Measurements from ENCODE around the gene USP27X. TPM values are rescaled to one million over a fixed set of nuclear protein-coding genes. Genes with fewer than 3 reads are reported as not detected.

USP27X gene
- total RNA-seq, 4 donors from 2014 or later = 3.1 to 5.0 (median 4.6) TPM

- Histone ChIP-seq H3K4me3 (no peak overlapping the region), H3K27me3 (no peaks in the 10 kb centered on the region), H3K36me3 (no peaks in the 10 kb centered on the region), H3K27ac (no peak overlapping the region), H3K9me3 (no peaks in the 10 kb centered on the region), H3K4me1 (no peaks in the 10 kb centered on the region)
- TF ChIP-seq CTCF (IDR thresholded peaks at IDR 0.05) (no peak), EP300 (IDR thresholded peaks at IDR 0.05) (no peak), POLR2A (IDR thresholded peaks at IDR 0.05) (no peak), POLR2AphosphoS5 (IDR thresholded peaks at IDR 0.05) (no peak)
- WGBS, 2 donors (ENCODE audit: low coverage in 1 of 2) = 33% methylated on average over 1 of the region's 1 CpG; no CpG with 5 or more reads in 1 of the 2 donors
- ATAC-seq = no peak
These were observed 10.5 kb upstream of the USP27X start for GRCh38 chrX:49868739-49869138.

GRCh38 chrX:49876750-49877149, 2.5 kb upstream of the USP27X start:
- no peak for ATAC-seq
- TF ChIP-seq POLR2AphosphoS5 (IDR thresholded peaks at IDR 0.05) (no peak), POLR2A (IDR thresholded peaks at IDR 0.05) (no peak), EP300 (IDR thresholded peaks at IDR 0.05) (no peak), CTCF (IDR thresholded peaks at IDR 0.05) (peak; percentile 28 to 51 (median 38))
- Histone ChIP-seq H3K9me3 (no peaks in the 10 kb centered on the region), H3K27me3 (no peaks in the 10 kb centered on the region), H3K4me3 (no peak overlapping the region), H3K27ac (peak overlapping the region in 3 of 4 donors; percentile 86 to 88 (median 87)), H3K36me3 (no peaks in the 10 kb centered on the region), H3K4me1 (peaks cover 0 to 41% (median 0%) of the 10 kb centered on the region in 3 donors)
- WGBS, 2 donors (ENCODE audit: low coverage in 1 of 2) = 5 to 6% methylated on average over 3 of the region's 3 CpGs

- H3K27ac ChIP-seq = peak overlapping the region in 3 of 4 donors; percentile 86 to 88 (median 87)
- WGBS, 2 donors (ENCODE audit: low coverage in 1 of 2) = 40% methylated on average over 1 of the region's 5 CpGs; no CpG with 5 or more reads in 1 of the 2 donors
These were observed 1.7 kb upstream of the USP27X start for GRCh38 chrX:49877397-49878101.

GRCh38 chrX:49878128-49878833, 1.0 kb upstream of the USP27X start:
- WGBS, 2 donors (ENCODE audit: low coverage in 1 of 2) = 0% methylated on average over 1 of the region's 28 CpGs; no CpG with 5 or more reads in 1 of the 2 donors
- TF ChIP-seq POLR2AphosphoS5 (IDR thresholded peaks at IDR 0.05) (no peak), CTCF (IDR thresholded peaks at IDR 0.05) (no peak), EP300 (IDR thresholded peaks at IDR 0.05) (no peak), POLR2A (IDR thresholded peaks at IDR 0.05) (no peak)
- peak; percentile 4 for ATAC-seq

More at GRCh38 chrX:49877397-49878101, 1.7 kb upstream of the USP27X start:
- no peaks in the 10 kb centered on the region for H3K36me3 ChIP-seq
- no peak for ATAC-seq
- H3K9me3 ChIP-seq = no peaks in the 10 kb centered on the region
- TF ChIP-seq POLR2AphosphoS5 (IDR thresholded peaks at IDR 0.05) = no peak
- no peak for TF ChIP-seq CTCF (IDR thresholded peaks at IDR 0.05)
- TF ChIP-seq EP300 (IDR thresholded peaks at IDR 0.05) = no peak
- no peak for TF ChIP-seq POLR2A (IDR thresholded peaks at IDR 0.05)
- H3K4me3 ChIP-seq = peak overlapping the region in 1 of 2 donors; percentile 69
- H3K27me3 ChIP-seq = no peaks in the 10 kb centered on the region
- peaks cover 0 to 44% (median 0%) of the 10 kb centered on the region in 3 donors for H3K4me1 ChIP-seq

More at GRCh38 chrX:49878128-49878833, 1.0 kb upstream of the USP27X start:
- no peaks in the 10 kb centered on the region for H3K9me3 ChIP-seq
- peaks cover 0 to 44% (median 0%) of the 10 kb centered on the region in 3 donors for H3K4me1 ChIP-seq
- H3K27ac ChIP-seq = peak overlapping the region; percentile 70 to 88 (median 86)
- H3K27me3 ChIP-seq = no peaks in the 10 kb centered on the region
- H3K4me3 ChIP-seq = peak overlapping the region; percentile 66 to 69
- H3K36me3 ChIP-seq = no peaks in the 10 kb centered on the region
